Fibroblast of skin of left biceps (primary cell): ENCODE data around the gene SGMS1.
"Not testable (repeated sequence)": the region's sequence is repeated elsewhere in the genome, so short reads cannot be mapped to it uniquely, and the experiment has no call there.

Source experiments
- DNase-seq, 2 experiments: peaks; one replicate each; pipeline ENCODE4 v3.0.0-alpha.2; 2013; ENCODE audit warnings: low read depth in 2 of 2

SGMS1 gene

DNA sequence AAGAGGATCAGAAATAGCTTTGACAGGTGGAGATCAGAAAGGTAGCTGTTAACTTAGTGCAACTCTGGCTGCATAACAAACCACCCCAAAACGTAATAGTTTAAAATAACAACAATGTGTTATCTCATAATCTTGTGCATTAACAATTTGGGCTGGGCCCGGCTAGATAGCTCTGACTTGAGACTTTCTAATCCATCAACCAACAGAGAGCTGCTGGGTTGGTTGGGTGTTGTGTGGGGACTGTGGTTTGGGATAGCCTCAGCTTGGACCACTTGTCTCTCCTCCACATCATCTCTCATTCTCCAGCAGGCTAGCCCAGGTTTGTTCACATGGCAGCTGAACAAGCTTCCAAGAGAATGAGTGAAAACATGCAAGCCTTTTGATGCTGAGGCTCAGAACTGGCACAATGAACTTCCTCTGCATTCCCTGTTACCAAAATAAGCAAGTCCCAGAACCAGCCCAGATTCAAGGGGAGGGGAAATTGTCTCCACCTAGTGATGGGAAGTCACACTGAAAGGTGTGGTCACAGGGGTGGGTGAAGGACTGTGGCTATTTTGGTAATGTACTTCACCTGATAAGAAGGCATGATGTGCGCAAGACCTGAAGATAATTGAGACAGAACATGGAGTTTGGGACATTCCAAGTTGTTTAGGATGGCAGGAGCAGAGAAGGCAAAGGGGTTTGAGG, 352.0 kb downstream of the SGMS1 start:
- no peak for DNase-seq

DNA sequence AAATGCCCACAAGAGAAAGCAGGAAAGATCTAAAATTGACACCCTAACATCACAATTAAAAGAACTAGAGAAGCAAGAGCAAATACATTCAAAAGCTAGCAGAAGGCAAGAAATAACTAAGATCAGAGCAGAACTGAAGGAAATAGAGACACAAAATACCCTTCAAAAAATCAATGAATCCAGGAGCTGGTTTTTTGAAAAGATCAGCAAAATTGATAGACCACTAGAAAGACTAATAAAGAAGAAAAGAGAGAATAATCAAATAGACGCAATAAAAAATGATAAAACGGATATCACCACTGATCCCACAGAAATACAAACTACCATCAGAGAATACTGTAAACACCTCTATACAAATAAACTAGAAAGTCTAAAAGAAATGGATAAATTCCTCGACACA, 355.9 kb downstream of the SGMS1 start:
- DNase-seq = not testable (repeated sequence)

- DNase-seq = not testable (repeated sequence)
These were observed 361.1 kb downstream of the SGMS1 start for GRCh38 chr10:50262625-50263024.

GRCh38 chr10:50260791-50261281, 362.9 kb downstream of the SGMS1 start:
- DNase-seq = no peak
